Lower lobe of right lung (tissue), 2 donors: ENCODE results near the gene FMNL2. TPM values are rescaled to one million over a fixed set of nuclear protein-coding genes. Genes with fewer than 3 reads are reported as not detected.

Experiments used
- ATAC-seq, 2 donors: fragments of 200-7000 bp; cut with Tn5 transposase; one replicate each; pipeline ENCODE4 v1.9.1; 2020 to 2022; ENCODE audit warnings: mild to moderate bottlenecking in 2 of 2, moderate library complexity in 2 of 2
- DNase-seq: peaks from one replicate; pipeline ENCODE4 v3.0.0-alpha.2; 2020
- H3K27ac ChIP-seq: fragments of 200-600 bp; one replicate; pipeline ENCODE4 v1.8.0; 2022
- H3K27me3 ChIP-seq: fragments of 200-600 bp; one replicate; pipeline ENCODE4 v1.8.0; 2022; ENCODE audit warnings: low read depth
- H3K36me3 ChIP-seq: fragments of 200-600 bp; one replicate; pipeline ENCODE4 v1.8.0; 2022; ENCODE audit warnings: mild to moderate bottlenecking
- H3K4me1 ChIP-seq: fragments of 200-600 bp; one replicate; pipeline ENCODE4 v1.8.0; 2022
- H3K4me3 ChIP-seq: fragments of 200-600 bp; one replicate; pipeline ENCODE4 v1.8.0; 2022; ENCODE audit warnings: mild to moderate bottlenecking
- H3K9me3 ChIP-seq: fragments of 200-600 bp; one replicate; pipeline ENCODE4 v1.8.0; 2022
- intact Hi-C: fragments of 100-400 bp; cut with DNase I; formaldehyde crosslinking; loops from one replicate; pipeline ENCODE4 v1.11.0; 2022
- total RNA-seq: library from RNA; stranded (reverse); fragmentation: NEBNext Ultra II Directional; extraction: Animal tissue kit (Norgen Biotek cat#: 25700); gene quantifications from one replicate; pipeline ENCODE4 v1.2.1, GENCODE V29; 2021
- TF ChIP-seq, protein P1 (sequence below): fragments of 200-600 bp; IDR thresholded peaks from one replicate; pipeline ENCODE4 v1.8.0; 2022; ENCODE audit warnings: antibody characterized with exemption, mild to moderate bottlenecking
- donor health status: DM: no; HTN: yes; CAD: no; lungs with severe emphysema.

FMNL2 gene
- total RNA-seq, 1 donor from 2014 or later, result 77.9 TPM

DNA sequence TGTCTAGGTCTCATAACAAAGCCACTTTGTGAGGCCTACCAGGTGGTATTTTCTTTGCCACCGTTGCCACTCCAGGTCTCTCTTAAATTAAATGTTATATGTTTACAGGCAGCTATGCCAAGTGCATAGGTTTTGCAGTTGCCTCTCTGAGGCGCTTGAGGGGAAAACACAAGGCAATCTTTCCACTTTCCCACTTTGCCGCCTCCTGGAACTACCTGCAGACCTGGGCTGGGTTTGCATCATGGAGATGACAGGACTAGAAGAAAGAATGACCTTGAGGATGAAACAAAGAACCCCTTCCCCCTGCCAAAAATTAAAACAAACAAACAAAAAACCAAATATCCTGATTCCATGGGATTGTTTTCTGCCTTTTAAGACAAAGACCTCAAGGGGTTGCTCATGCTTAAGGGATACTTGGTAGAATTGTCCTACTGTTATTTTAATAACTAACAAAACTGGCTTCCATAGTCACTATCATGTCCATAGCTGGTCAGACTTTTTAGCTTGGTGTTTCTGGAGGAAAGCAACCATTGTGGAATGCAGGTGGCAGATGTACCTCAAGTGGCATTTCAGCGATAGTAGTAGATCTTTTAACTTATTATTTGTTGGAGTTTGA, 222.4 kb downstream of the FMNL2 start:
- Histone ChIP-seq H3K36me3 (peaks cover 25% of the 10 kb centered on the region), H3K4me3 (no peak overlapping the region), H3K9me3 (no peaks in the 10 kb centered on the region), H3K27me3 (no peaks in the 10 kb centered on the region), H3K27ac (no peak overlapping the region), H3K4me1 (no peaks in the 10 kb centered on the region)
- intact Hi-C loops, result no loop called here
- ATAC-seq (no peak), DNase-seq (no peak)
- TF ChIP-seq, protein P1, sequence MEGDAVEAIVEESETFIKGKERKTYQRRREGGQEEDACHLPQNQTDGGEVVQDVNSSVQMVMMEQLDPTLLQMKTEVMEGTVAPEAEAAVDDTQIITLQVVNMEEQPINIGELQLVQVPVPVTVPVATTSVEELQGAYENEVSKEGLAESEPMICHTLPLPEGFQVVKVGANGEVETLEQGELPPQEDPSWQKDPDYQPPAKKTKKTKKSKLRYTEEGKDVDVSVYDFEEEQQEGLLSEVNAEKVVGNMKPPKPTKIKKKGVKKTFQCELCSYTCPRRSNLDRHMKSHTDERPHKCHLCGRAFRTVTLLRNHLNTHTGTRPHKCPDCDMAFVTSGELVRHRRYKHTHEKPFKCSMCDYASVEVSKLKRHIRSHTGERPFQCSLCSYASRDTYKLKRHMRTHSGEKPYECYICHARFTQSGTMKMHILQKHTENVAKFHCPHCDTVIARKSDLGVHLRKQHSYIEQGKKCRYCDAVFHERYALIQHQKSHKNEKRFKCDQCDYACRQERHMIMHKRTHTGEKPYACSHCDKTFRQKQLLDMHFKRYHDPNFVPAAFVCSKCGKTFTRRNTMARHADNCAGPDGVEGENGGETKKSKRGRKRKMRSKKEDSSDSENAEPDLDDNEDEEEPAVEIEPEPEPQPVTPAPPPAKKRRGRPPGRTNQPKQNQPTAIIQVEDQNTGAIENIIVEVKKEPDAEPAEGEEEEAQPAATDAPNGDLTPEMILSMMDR, result no peak

DNA sequence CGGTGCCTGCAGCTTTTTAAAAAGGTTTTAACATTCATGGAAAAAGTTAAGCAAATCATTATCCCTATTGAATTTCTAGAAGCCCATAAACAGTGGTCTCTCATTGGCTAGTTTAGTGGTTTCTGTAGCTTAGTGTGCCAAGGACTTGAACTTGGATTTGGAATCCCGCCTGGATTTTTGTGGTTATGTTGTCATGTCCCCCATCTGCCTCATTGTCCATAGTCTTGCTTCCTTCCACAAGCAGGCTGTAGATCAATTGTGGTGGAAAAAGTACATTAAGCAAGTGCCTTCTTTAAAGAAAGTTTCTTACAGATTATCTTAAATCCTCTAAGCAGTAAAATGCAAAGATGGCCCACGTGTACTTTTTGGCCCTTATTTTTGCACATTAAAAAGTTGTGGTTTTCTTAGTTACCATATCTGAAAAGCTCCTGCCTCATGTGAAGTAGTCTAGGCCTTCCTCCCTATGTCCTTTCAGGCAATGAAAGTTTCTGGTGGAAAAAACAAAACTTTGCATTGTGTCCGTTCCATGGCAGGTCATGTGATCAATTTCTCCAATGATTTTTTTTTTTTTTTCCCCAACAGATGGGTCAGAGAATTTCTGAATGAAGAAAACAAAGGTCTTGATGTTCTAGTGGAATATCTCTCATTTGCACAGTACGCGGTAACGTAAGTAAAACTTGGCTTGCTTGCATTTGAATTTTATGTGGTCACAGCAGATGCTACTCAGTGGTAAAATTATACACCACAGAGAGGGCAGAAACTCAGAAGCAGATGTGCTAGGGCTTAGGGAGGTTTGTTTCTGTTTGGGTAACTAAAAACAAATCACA, 223.4 kb downstream of the FMNL2 start:
- no peak overlapping the region for H3K27ac ChIP-seq
- intact Hi-C loops, result no loop called here
- no peaks in the 10 kb centered on the region for H3K27me3 ChIP-seq
- TF ChIP-seq, protein P1, result no peak
- ATAC-seq, result no peak
- H3K4me1 ChIP-seq, result no peaks in the 10 kb centered on the region
- no peak for DNase-seq
- no peak overlapping the region for H3K4me3 ChIP-seq
- peaks cover 25% of the 10 kb centered on the region for H3K36me3 ChIP-seq
- H3K9me3 ChIP-seq, result no peaks in the 10 kb centered on the region

DNA sequence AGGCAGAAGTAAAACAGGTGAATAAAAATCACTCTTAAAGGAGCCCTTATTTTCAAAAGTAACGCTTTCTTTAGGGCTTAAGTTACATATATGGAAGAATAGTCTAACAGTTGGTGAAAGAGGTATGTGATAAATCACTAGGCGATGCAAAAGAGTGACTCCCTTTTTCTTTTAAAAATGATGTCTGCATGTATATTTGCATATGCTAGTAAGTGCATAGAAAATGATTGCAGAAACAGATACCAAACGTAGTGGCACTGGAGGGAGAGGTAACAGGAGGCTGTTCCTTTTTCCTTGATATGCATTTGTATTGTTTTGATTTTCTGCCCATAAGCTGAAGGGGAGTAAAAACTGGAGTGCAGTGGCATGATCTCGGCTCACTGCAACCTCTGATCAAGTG, 224.0 kb downstream of the FMNL2 start:
- ATAC-seq, result no peak
- no peaks in the 10 kb centered on the region for H3K9me3 ChIP-seq
- peaks cover 25% of the 10 kb centered on the region for H3K36me3 ChIP-seq
- intact Hi-C loops, result no loop called here
- H3K4me3 ChIP-seq, result no peak overlapping the region
- H3K4me1 ChIP-seq, result no peaks in the 10 kb centered on the region
- no peak for DNase-seq
- no peak overlapping the region for H3K27ac ChIP-seq
- H3K27me3 ChIP-seq, result no peaks in the 10 kb centered on the region
- TF ChIP-seq, protein P1, result no peak

DNA sequence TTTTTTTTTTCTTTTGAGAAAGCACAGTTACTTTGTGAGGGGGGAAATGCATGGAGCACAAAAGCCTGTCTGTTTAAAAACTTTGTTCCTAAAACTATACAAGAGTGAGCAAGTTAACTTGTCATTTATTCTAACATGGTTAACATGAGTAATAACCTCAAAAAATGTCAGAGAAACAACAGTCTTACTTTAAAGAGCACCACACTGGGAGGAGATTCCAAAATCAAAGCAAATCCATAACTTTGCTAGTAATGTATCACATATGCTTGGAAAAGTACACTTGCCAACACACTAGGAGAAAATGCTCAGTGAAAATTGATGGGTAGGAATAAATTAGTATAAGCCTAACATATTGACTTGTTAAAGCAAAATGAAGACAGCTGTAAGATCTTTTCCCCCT, 225.2 kb downstream of the FMNL2 start:
- Histone ChIP-seq H3K27ac (no peak overlapping the region), H3K27me3 (no peaks in the 10 kb centered on the region), H3K36me3 (peaks cover 25% of the 10 kb centered on the region), H3K4me3 (no peak overlapping the region), H3K9me3 (no peaks in the 10 kb centered on the region), H3K4me1 (no peaks in the 10 kb centered on the region)
- DNase-seq, result no peak
- intact Hi-C loops, result no loop called here
- no peak for ATAC-seq
- TF ChIP-seq, protein P1, result no peak

DNA sequence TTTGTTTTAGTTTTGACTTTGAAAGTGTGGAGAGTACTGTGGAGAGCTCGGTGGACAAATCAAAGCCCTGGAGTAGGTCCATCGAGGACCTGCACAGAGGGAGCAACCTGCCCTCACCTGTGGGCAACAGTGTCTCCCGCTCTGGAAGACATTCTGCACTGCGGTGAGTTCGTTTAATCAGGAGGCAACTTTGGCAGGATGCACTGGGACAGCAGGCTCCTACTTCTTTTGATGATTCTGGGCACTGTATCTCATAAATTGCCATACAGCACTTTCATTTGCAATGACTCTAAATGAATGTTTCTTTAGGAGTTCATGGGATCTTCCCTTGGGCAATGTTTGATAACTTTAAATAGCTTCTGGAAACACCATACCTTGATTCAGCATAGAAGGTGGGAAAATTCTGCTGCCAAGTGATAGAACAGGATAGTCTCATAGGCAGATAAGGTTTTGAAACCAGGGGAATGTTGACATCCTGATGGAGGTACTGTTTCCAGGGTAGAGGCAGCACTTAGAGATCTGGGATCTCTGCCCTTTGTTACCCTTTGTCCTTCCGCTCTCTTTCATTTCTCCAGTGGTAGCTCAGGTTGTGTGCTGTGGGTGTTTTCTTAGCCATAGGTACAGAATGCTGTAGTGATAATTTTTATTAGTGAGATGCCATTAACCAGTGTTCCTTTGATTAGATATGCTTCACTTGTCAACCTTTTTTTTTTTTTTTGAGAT, 226.1 kb downstream of the FMNL2 start:
- H3K27me3 ChIP-seq, result no peaks in the 10 kb centered on the region
- H3K36me3 ChIP-seq, result peaks cover 25% of the 10 kb centered on the region
- ATAC-seq, result no peak
- no peak overlapping the region for H3K4me3 ChIP-seq
- no peak overlapping the region for H3K27ac ChIP-seq
- DNase-seq, result no peak
- no peaks in the 10 kb centered on the region for H3K4me1 ChIP-seq
- TF ChIP-seq, protein P1, result no peak
- intact Hi-C loops, result no loop called here
- H3K9me3 ChIP-seq, result no peaks in the 10 kb centered on the region
